Measurements from ENCODE around the gene ERCC6L2. TPM values are rescaled to one million over a fixed set of nuclear protein-coding genes. Genes with fewer than 3 reads are reported as not detected.

The ERCC6L2 gene
- total and polyA plus RNA-seq, 2 experiments from 2014 or later, result 33.5 to 80.6 TPM

DNA sequence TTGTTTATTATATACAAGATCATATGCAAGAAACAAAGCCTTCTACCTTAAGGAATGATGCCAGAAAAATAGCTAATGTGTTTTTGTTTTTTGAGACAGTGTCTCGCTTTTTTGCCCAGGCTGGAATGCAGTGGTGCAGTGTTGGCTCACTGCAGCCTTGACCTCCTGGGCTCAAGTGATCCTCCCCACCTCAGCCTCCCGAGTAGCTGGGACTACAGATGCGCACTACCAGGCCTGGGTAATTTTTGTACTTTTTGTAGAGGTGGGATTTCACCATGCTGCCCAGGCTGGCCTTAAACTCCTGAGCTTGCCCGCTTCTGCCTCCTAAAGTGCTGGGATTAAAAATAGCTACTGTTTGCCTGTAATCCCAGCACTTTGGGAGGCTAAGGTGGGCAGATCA, 15.1 kb downstream of the ERCC6L2 start:
- H3K4me2 ChIP-seq, result no peak overlapping the region
- Mint-ChIP-seq H3K27me3 (ENCODE audit: insufficient read depth, low read depth, poor library complexity) (no peaks in the 10 kb centered on the region), H3K4me1 (no peaks in the 10 kb centered on the region), H3K9me3 (no peaks in the 10 kb centered on the region; the same call in 2 of the 3 replicates), H3K36me3 (ENCODE audit: low read depth) (peaks cover 8% of the 10 kb centered on the region; the same call in 2 of the 3 replicates), H3K27ac (no peak overlapping the region), H3K4me3 (no peak overlapping the region)
- no peaks in the 10 kb centered on the region for H3K27me3 ChIP-seq (ENCODE audit: insufficient read depth)
- H3F3A ChIP-seq (replicated peaks; ENCODE audit: low read depth), result no peaks in the 10 kb centered on the region
- DNase-seq (ENCODE audit: low spot score) (no peak), ATAC-seq (no peak)
- H3K27ac ChIP-seq (ENCODE audit: low read depth), result no peak overlapping the region
- no peak overlapping the region for H3K4me3 ChIP-seq
- TF ChIP-seq ZNF331 (CRISPR knock-in tag; IDR thresholded peaks at IDR 0.05; ENCODE audit: low read depth), result no peak
- H3K36me3 ChIP-seq (ENCODE audit: insufficient read depth), result no peaks in the 10 kb centered on the region
- H2AFZ ChIP-seq, result no peak overlapping the region
- H3K9me2 ChIP-seq (ENCODE audit: insufficient read depth), result no peaks in the 10 kb centered on the region
- no peaks in the 10 kb centered on the region; the same call in 1 of the 2 replicates for H4K20me1 ChIP-seq (replicated peaks; ENCODE audit: insufficient read depth)
- peaks cover 66% of the 10 kb centered on the region for H3K79me2 ChIP-seq (replicated peaks; ENCODE audit: insufficient read depth)
- H3K4me1 ChIP-seq (ENCODE audit: insufficient read depth), result no peaks in the 10 kb centered on the region

- H3K27ac ChIP-seq (ENCODE audit: low read depth), result no peak overlapping the region
- H3K4me2 ChIP-seq, result no peak overlapping the region
- H3K4me1 Mint-ChIP-seq, result no peaks in the 10 kb centered on the region
- no peaks in the 10 kb centered on the region; the same call in 2 of the 3 replicates for H3K9me3 Mint-ChIP-seq
- H3K4me3 ChIP-seq, result no peak overlapping the region
- H3K36me3 ChIP-seq (ENCODE audit: insufficient read depth), result no peaks in the 10 kb centered on the region
- DNase-seq (ENCODE audit: low spot score), result no peak
- peaks cover 8% of the 10 kb centered on the region; the same call in 2 of the 3 replicates for H3K36me3 Mint-ChIP-seq (ENCODE audit: low read depth)
- ATAC-seq, result no peak
- H4K20me1 ChIP-seq (replicated peaks; ENCODE audit: insufficient read depth), result no peaks in the 10 kb centered on the region; the same call in 1 of the 2 replicates
- H2AFZ ChIP-seq, result no peak overlapping the region
- H3K79me2 ChIP-seq (replicated peaks; ENCODE audit: insufficient read depth), result peaks cover 71% of the 10 kb centered on the region
- H3K27ac Mint-ChIP-seq, result no peak overlapping the region
- no peaks in the 10 kb centered on the region for H3K9me2 ChIP-seq (ENCODE audit: insufficient read depth)
- H3K27me3 Mint-ChIP-seq (ENCODE audit: insufficient read depth, low read depth, poor library complexity), result no peaks in the 10 kb centered on the region
- H3K27me3 ChIP-seq (ENCODE audit: insufficient read depth), result no peaks in the 10 kb centered on the region
- H3K4me3 Mint-ChIP-seq, result no peak overlapping the region
- H3F3A ChIP-seq (replicated peaks; ENCODE audit: low read depth), result no peaks in the 10 kb centered on the region
- no peaks in the 10 kb centered on the region for H3K4me1 ChIP-seq (ENCODE audit: insufficient read depth)
- TF ChIP-seq, protein P1, sequence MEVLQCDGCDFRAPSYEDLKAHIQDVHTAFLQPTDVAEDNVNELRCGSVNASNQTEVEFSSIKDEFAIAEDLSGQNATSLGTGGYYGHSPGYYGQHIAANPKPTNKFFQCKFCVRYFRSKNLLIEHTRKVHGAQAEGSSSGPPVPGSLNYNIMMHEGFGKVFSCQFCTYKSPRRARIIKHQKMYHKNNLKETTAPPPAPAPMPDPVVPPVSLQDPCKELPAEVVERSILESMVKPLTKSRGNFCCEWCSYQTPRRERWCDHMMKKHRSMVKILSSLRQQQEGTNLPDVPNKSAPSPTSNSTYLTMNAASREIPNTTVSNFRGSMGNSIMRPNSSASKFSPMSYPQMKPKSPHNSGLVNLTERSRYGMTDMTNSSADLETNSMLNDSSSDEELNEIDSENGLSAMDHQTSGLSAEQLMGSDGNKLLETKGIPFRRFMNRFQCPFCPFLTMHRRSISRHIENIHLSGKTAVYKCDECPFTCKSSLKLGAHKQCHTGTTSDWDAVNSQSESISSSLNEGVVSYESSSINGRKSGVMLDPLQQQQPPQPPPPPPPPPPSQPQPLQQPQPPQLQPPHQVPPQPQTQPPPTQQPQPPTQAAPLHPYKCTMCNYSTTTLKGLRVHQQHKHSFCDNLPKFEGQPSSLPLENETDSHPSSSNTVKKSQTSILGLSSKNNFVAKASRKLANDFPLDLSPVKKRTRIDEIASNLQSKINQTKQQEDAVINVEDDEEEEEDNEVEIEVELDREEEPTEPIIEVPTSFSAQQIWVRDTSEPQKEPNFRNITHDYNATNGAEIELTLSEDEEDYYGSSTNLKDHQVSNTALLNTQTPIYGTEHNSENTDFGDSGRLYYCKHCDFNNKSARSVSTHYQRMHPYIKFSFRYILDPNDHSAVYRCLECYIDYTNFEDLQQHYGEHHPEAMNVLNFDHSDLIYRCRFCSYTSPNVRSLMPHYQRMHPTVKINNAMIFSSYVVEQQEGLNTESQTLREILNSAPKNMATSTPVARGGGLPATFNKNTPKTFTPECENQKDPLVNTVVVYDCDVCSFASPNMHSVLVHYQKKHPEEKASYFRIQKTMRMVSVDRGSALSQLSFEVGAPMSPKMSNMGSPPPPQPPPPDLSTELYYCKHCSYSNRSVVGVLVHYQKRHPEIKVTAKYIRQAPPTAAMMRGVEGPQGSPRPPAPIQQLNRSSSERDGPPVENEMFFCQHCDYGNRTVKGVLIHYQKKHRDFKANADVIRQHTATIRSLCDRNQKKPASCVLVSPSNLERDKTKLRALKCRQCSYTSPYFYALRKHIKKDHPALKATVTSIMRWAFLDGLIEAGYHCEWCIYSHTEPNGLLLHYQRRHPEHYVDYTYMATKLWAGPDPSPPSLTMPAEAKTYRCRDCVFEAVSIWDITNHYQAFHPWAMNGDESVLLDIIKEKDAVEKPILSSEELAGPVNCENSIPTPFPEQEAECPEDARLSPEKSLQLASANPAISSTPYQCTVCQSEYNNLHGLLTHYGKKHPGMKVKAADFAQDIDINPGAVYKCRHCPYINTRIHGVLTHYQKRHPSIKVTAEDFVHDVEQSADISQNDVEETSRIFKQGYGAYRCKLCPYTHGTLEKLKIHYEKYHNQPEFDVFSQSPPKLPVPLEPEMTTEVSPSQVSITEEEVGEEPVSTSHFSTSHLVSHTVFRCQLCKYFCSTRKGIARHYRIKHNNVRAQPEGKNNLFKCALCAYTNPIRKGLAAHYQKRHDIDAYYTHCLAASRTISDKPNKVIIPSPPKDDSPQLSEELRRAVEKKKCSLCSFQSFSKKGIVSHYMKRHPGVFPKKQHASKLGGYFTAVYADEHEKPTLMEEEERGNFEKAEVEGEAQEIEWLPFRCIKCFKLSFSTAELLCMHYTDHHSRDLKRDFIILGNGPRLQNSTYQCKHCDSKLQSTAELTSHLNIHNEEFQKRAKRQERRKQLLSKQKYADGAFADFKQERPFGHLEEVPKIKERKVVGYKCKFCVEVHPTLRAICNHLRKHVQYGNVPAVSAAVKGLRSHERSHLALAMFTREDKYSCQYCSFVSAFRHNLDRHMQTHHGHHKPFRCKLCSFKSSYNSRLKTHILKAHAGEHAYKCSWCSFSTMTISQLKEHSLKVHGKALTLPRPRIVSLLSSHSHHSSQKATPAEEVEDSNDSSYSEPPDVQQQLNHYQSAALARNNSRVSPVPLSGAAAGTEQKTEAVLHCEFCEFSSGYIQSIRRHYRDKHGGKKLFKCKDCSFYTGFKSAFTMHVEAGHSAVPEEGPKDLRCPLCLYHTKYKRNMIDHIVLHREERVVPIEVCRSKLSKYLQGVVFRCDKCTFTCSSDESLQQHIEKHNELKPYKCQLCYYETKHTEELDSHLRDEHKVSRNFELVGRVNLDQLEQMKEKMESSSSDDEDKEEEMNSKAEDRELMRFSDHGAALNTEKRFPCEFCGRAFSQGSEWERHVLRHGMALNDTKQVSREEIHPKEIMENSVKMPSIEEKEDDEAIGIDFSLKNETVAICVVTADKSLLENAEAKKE (CRISPR knock-in tag; IDR thresholded peaks at IDR 0.05), result no peak
- TF ChIP-seq, protein P2, sequence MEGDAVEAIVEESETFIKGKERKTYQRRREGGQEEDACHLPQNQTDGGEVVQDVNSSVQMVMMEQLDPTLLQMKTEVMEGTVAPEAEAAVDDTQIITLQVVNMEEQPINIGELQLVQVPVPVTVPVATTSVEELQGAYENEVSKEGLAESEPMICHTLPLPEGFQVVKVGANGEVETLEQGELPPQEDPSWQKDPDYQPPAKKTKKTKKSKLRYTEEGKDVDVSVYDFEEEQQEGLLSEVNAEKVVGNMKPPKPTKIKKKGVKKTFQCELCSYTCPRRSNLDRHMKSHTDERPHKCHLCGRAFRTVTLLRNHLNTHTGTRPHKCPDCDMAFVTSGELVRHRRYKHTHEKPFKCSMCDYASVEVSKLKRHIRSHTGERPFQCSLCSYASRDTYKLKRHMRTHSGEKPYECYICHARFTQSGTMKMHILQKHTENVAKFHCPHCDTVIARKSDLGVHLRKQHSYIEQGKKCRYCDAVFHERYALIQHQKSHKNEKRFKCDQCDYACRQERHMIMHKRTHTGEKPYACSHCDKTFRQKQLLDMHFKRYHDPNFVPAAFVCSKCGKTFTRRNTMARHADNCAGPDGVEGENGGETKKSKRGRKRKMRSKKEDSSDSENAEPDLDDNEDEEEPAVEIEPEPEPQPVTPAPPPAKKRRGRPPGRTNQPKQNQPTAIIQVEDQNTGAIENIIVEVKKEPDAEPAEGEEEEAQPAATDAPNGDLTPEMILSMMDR (conservative IDR thresholded peaks at IDR 0.05; ENCODE audit: low read depth in 2 of 2), result no peak
- TF ChIP-seq NANOG (IDR thresholded peaks at IDR 0.05; ENCODE audit: borderline replicate concordance), result no peak
- no peak for TF ChIP-seq REST (IDR thresholded peaks at IDR 0.05; ENCODE audit: unreplicated experiment)
- TF ChIP-seq POLR2AphosphoS5 (IDR thresholded peaks at IDR 0.05; ENCODE audit: low read depth), result no peak
- TF ChIP-seq CREB1 (CRISPR knock-in tag; IDR thresholded peaks at IDR 0.05; ENCODE audit: low read depth), result no peak
- no peak for TF ChIP-seq EZH2 (IDR thresholded peaks at IDR 0.05; ENCODE audit: low read depth, unreplicated experiment)
- TF ChIP-seq STAT1 (IDR thresholded peaks at IDR 0.05; ENCODE audit: unreplicated experiment), result no peak
- TF ChIP-seq EZH2phosphoT487 (IDR thresholded peaks at IDR 0.05; ENCODE audit: unreplicated experiment), result no peak
These were observed 15.7 kb downstream of the ERCC6L2 start for GRCh38 chr9:95891067-95891671.
